DMS79 treated with DMSO at 0.1 percent for 48 hours (cell line): ENCODE measurements around the gene NUP50.

Experiments
- DNase-seq: peaks from one replicate; lab custom pipeline; 2025; lab: John Stamatoyannopoulos, UW

The NUP50 gene

GRCh38 chr22:45208993-45209838, 45.5 kb downstream of the NUP50 start:
- DNase-seq: no peak

GRCh38 chr22:45210174-45210573, 46.4 kb downstream of the NUP50 start:
- DNase-seq: no peak

GRCh38 chr22:45210577-45210976, 46.9 kb downstream of the NUP50 start:
- DNase-seq: no peak

- no peak for DNase-seq
Observed at GRCh38 chr22:45210991-45211390, 47.3 kb downstream of the NUP50 start.

GRCh38 chr22:45211435-45211834, 47.7 kb downstream of the NUP50 start:
- no peak for DNase-seq

- DNase-seq: no peak
Observed at GRCh38 chr22:45211848-45212247, 48.1 kb downstream of the NUP50 start.

GRCh38 chr22:45212306-45212709, 48.6 kb downstream of the NUP50 start:
- DNase-seq: no peak

- DNase-seq: no peak
Observed at GRCh38 chr22:45212992-45213751, 49.4 kb downstream of the NUP50 start.

- no peak for DNase-seq
Observed at GRCh38 chr22:45216133-45217003, 52.6 kb downstream of the NUP50 start.

GRCh38 chr22:45217345-45217744, 53.6 kb downstream of the NUP50 start:
- DNase-seq: no peak

- no peak for DNase-seq
Observed at GRCh38 chr22:45217806-45218205, 54.1 kb downstream of the NUP50 start.

- DNase-seq: no peak
Observed at GRCh38 chr22:45218976-45219375, 55.3 kb downstream of the NUP50 start.

GRCh38 chr22:45221201-45221600, 57.5 kb downstream of the NUP50 start:
- no peak for DNase-seq

GRCh38 chr22:45223304-45224117, 59.8 kb downstream of the NUP50 start:
- no peak for DNase-seq

GRCh38 chr22:45224331-45224730, 60.6 kb downstream of the NUP50 start:
- no peak for DNase-seq

GRCh38 chr22:45224988-45225731, 61.4 kb downstream of the NUP50 start:
- DNase-seq: no peak

GRCh38 chr22:45225732-45226502, 62.2 kb downstream of the NUP50 start:
- DNase-seq: no peak

GRCh38 chr22:45226503-45227186, 62.9 kb downstream of the NUP50 start:
- no peak for DNase-seq

GRCh38 chr22:45227645-45228400, 64.1 kb downstream of the NUP50 start:
- no peak for DNase-seq
